ENCODE results near the gene CCDC187. TPM values are rescaled to one million over a fixed set of nuclear protein-coding genes. Genes with fewer than 3 reads are reported as not detected.

Gene CCDC187
- total RNA-seq, 2 donors from 2014 or later, result 1.2 TPM; not detected in 1

- Histone ChIP-seq H3K9me3 (no peaks in the 10 kb centered on the region), H3K27ac (no peak overlapping the region), H3K4me1 (replicated peaks) (no peaks in the 10 kb centered on the region), H3K36me3 (no peaks in the 10 kb centered on the region), H3K4me3 (no peak overlapping the region), H3K27me3 (replicated peaks; ENCODE audit: insufficient read depth) (no peaks in the 10 kb centered on the region)
- WGBS, result 95% methylated on average over 10 of the region's 10 CpGs
- TF ChIP-seq POLR2A (IDR thresholded peaks at IDR 0.05) (no peak), CTCF (IDR thresholded peaks at IDR 0.05) (no peak), POLR2AphosphoS5 (IDR thresholded peaks at IDR 0.05) (no peak)
- no peak for DNase-seq (ENCODE audit: low spot score)
- intact Hi-C loops (cut with DNase I), result no loop called here
Measured at GRCh38 chr9:136230365-136230764, 73.5 kb downstream of the CCDC187 start.

GRCh38 chr9:136229096-136230065, 74.5 kb downstream of the CCDC187 start:
- H3K27ac ChIP-seq, result no peak overlapping the region
- H3K4me3 ChIP-seq, result no peak overlapping the region
- TF ChIP-seq POLR2A (IDR thresholded peaks at IDR 0.05), result no peak
- TF ChIP-seq CTCF (IDR thresholded peaks at IDR 0.05), result no peak
- no peak for TF ChIP-seq POLR2AphosphoS5 (IDR thresholded peaks at IDR 0.05)
- H3K36me3 ChIP-seq, result no peaks in the 10 kb centered on the region
- DNase-seq (ENCODE audit: low spot score), result no peak
- 73% methylated on average over 33 of the region's 33 CpGs for WGBS
- intact Hi-C loops (cut with DNase I), result no loop called here
- H3K27me3 ChIP-seq (replicated peaks; ENCODE audit: insufficient read depth), result no peaks in the 10 kb centered on the region
- H3K4me1 ChIP-seq (replicated peaks), result no peaks in the 10 kb centered on the region
- no peaks in the 10 kb centered on the region for H3K9me3 ChIP-seq

- TF ChIP-seq CTCF (IDR thresholded peaks at IDR 0.05), result no peak
- TF ChIP-seq POLR2A (IDR thresholded peaks at IDR 0.05), result no peak
- no peak for TF ChIP-seq POLR2AphosphoS5 (IDR thresholded peaks at IDR 0.05)
- WGBS, result 85% methylated on average over 18 of the region's 18 CpGs
- H3K27me3 ChIP-seq (replicated peaks; ENCODE audit: insufficient read depth), result no peaks in the 10 kb centered on the region
Measured at GRCh38 chr9:136228107-136228875, 75.6 kb downstream of the CCDC187 start.

GRCh38 chr9:136226680-136227407, 77.0 kb downstream of the CCDC187 start:
- intact Hi-C loops (cut with DNase I), result no loop called here
- Histone ChIP-seq H3K36me3 (peaks cover 0 to 6% of the 10 kb centered on the region in 2 donors), H3K27ac (no peak overlapping the region), H3K4me1 (replicated peaks) (no peaks in the 10 kb centered on the region), H3K4me3 (no peak overlapping the region), H3K9me3 (no peaks in the 10 kb centered on the region), H3K27me3 (replicated peaks; ENCODE audit: insufficient read depth) (no peaks in the 10 kb centered on the region)
- 86% methylated on average over 30 of the region's 30 CpGs for WGBS
- DNase-seq (ENCODE audit: low spot score), result no peak
- TF ChIP-seq POLR2AphosphoS5 (IDR thresholded peaks at IDR 0.05) (no peak), POLR2A (IDR thresholded peaks at IDR 0.05) (no peak), CTCF (IDR thresholded peaks at IDR 0.05) (no peak)

More at GRCh38 chr9:136228107-136228875, 75.6 kb downstream of the CCDC187 start:
- DNase-seq (ENCODE audit: low spot score), result no peak
- no peak overlapping the region for H3K4me3 ChIP-seq
- no peaks in the 10 kb centered on the region for H3K4me1 ChIP-seq (replicated peaks)
- no peaks in the 10 kb centered on the region for H3K9me3 ChIP-seq
- intact Hi-C loops (cut with DNase I), result no loop called here
- peaks cover 0 to 5% of the 10 kb centered on the region in 2 donors for H3K36me3 ChIP-seq
- no peak overlapping the region for H3K27ac ChIP-seq
